ENCODE results near the gene KRT32. TPM values are rescaled to one million over a fixed set of nuclear protein-coding genes. Genes with fewer than 3 reads are reported as not detected.

KRT32 gene
- total and polyA plus RNA-seq, 4 donors = not detected

DNA sequence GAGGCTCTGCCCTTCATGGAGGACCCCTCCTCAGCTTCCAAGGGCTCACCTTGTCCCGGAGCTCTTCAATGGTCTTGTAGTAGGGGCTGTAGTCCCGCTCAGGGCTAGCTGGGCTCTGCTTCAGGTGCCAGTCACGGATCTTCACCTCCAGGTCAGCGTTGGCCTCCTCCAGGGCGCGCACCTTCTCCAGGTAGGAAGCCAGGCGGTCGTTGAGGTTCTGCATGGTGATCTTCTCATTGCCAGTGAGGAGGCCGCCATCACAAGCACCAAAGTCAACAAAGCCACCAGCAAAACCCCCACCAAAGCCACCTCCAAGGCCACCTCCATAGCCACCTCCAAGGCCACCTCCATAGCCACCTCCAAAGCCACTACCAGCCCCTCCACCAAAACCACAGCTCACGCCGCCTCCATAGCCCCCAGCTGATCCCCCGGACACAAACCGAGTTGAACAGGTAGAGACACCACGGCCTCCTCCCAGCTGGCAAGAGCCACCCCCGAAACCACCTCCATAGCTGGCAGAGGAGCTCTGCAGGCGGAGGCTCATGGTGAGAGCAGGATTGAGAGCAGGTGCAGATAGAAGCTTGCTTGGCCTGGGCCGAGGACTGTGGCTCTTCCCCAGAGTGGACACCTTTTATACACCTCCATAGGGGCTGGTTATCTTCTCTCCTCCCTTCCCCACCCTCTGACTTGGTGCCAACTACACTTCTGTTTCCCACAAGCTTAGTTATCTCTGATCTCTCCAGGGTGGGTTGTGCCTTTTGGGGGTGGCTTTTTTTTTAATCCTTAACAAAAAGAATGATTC lies 38.0 kb upstream of the KRT32 start, which contains the start of gene KRT13:
KRT13 (minus strand) TSS at position 606 of the 802 bp plus-strand sequence; CDS start at position 544, 62 bp downstream.
- peaks cover 0 to 7% (median 1%) of the 10 kb centered on the region in 5 donors for H3K4me1 ChIP-seq (ENCODE audit: control insufficient read depth in 5 of 5, insufficient read depth in 5 of 5, low read length in 5 of 5)
- H3K9me3 ChIP-seq (ENCODE audit: control insufficient read depth in 4 of 4, insufficient read depth in 3 of 4, low read length in 3 of 4) = no peaks in the 10 kb centered on the region
- 90 to 92% methylated on average over 17 of the region's 17 CpGs for WGBS, 2 donors
- ATAC-seq (ENCODE audit: insufficient read depth, low FRiP score) (no peak), DNase-seq (no peak)
- H3K9ac ChIP-seq (ENCODE audit: insufficient read depth in 1 of 2, low read length in 2 of 2) = no peak within 1 kb of the TSS
- no peak within 1 kb of the TSS for H3K27ac ChIP-seq (ENCODE audit: low read depth in 1 of 2, low read length in 1 of 2)
- H3K27me3 ChIP-seq (ENCODE audit: control insufficient read depth in 3 of 3, insufficient read depth in 3 of 3, low read length in 2 of 3) = no peaks in the 10 kb centered on the region
- H3K4me3 ChIP-seq = no peak within 1 kb of the TSS
- no peaks in the 10 kb centered on the region for H3K36me3 ChIP-seq (ENCODE audit: control insufficient read depth in 4 of 4, insufficient read depth in 4 of 4, low read length in 4 of 4)
- TF ChIP-seq, protein P1, sequence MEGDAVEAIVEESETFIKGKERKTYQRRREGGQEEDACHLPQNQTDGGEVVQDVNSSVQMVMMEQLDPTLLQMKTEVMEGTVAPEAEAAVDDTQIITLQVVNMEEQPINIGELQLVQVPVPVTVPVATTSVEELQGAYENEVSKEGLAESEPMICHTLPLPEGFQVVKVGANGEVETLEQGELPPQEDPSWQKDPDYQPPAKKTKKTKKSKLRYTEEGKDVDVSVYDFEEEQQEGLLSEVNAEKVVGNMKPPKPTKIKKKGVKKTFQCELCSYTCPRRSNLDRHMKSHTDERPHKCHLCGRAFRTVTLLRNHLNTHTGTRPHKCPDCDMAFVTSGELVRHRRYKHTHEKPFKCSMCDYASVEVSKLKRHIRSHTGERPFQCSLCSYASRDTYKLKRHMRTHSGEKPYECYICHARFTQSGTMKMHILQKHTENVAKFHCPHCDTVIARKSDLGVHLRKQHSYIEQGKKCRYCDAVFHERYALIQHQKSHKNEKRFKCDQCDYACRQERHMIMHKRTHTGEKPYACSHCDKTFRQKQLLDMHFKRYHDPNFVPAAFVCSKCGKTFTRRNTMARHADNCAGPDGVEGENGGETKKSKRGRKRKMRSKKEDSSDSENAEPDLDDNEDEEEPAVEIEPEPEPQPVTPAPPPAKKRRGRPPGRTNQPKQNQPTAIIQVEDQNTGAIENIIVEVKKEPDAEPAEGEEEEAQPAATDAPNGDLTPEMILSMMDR (IDR thresholded peaks at IDR 0.05; ENCODE audit: control extremely low read depth, extremely low read depth) = no peak

DNA sequence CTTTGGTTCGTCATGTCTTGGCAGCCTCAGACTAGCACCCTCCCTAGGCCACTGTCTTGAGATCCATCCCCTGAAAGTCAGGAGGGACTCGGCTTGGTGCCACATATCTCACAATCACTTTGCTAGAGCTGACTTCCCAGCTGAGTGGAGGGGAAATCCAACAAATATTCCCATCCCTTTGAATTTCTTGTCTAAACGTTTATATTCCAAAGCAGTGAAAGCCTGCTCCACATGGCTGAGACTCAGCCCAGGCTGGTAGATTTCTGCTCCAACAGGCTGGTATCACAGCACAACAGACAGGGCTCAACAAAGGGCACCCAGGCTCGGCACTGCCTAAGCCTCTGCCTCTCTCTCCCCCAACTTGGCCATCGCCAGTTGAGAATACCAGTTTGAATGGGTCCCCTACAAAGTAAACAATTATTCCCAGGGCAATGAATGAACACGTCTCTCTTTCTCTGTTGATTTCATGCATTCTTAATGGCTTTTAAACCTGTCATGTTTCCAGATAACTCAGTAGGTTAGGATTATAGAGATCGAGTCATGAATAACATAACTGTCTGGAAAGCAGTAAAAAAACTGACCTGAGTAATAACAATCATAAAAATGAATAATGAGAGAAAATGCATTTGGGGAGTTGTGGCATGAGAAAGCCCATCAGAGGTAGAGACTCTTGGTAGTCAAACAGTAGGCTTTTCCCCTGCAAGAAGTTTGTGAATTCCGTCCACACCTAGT lies 37.2 kb upstream of the KRT32 start:
- DNase-seq (peak in 2 of 3 donors; percentile 12 to 53), ATAC-seq (ENCODE audit: insufficient read depth, low FRiP score) (no peak)
- WGBS, 2 donors = 61 to 77% methylated on average over 8 of the region's 8 CpGs
- Histone ChIP-seq H3K27me3 (ENCODE audit: control insufficient read depth in 3 of 3, insufficient read depth in 3 of 3, low read length in 2 of 3) (no peaks in the 10 kb centered on the region), H3K4me3 (no peak overlapping the region), H3K9ac (ENCODE audit: insufficient read depth in 1 of 2, low read length in 2 of 2) (no peak overlapping the region), H3K9me3 (ENCODE audit: control insufficient read depth in 4 of 4, insufficient read depth in 3 of 4, low read length in 3 of 4) (no peaks in the 10 kb centered on the region), H3K36me3 (ENCODE audit: control insufficient read depth in 4 of 4, insufficient read depth in 4 of 4, low read length in 4 of 4) (no peaks in the 10 kb centered on the region), H3K4me1 (ENCODE audit: control insufficient read depth in 5 of 5, insufficient read depth in 5 of 5, low read length in 5 of 5) (peaks cover 0 to 7% (median 1%) of the 10 kb centered on the region in 5 donors), H3K27ac (ENCODE audit: low read depth in 1 of 2, low read length in 1 of 2) (no peak overlapping the region)
- TF ChIP-seq, protein P1 (IDR thresholded peaks at IDR 0.05; ENCODE audit: control extremely low read depth, extremely low read depth) = no peak

DNA sequence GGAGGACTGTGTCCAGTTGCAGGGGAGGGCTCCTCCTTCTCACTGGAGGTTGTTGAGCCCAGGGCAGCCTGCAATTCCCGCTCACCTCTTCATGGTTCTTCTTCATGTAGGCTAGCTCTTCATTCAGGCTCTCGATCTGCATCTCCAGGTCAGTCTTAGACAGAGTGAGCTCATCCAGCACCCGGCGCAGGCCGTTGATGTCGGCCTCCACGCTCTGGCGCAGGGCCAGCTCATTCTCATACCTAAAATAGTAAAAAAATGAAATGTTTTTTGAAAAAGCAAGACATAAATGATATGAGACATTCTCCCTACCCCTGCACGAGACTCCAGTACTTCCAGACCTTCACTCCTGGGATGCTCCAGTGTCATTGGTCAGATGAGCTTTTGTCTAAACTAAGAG lies 36.0 kb upstream of the KRT32 start:
- TF ChIP-seq, protein P1 (IDR thresholded peaks at IDR 0.05; ENCODE audit: control extremely low read depth, extremely low read depth) = no peak
- H3K9ac ChIP-seq (ENCODE audit: insufficient read depth in 1 of 2, low read length in 2 of 2) = no peak overlapping the region
- DNase-seq = no peak
- WGBS, 2 donors = 86 to 95% methylated on average over 9 of the region's 9 CpGs
- H3K4me3 ChIP-seq = no peak overlapping the region
- ATAC-seq (ENCODE audit: insufficient read depth, low FRiP score) = no peak
- no peaks in the 10 kb centered on the region for H3K36me3 ChIP-seq (ENCODE audit: control insufficient read depth in 4 of 4, insufficient read depth in 4 of 4, low read length in 4 of 4)
- no peaks in the 10 kb centered on the region for H3K27me3 ChIP-seq (ENCODE audit: control insufficient read depth in 3 of 3, insufficient read depth in 3 of 3, low read length in 2 of 3)
- H3K27ac ChIP-seq (ENCODE audit: low read depth in 1 of 2, low read length in 1 of 2) = no peak overlapping the region
- H3K4me1 ChIP-seq (ENCODE audit: control insufficient read depth in 5 of 5, insufficient read depth in 5 of 5, low read length in 5 of 5) = peaks cover 0 to 7% (median 1%) of the 10 kb centered on the region in 5 donors
- no peaks in the 10 kb centered on the region for H3K9me3 ChIP-seq (ENCODE audit: control insufficient read depth in 4 of 4, insufficient read depth in 3 of 4, low read length in 3 of 4)
